OCI-M1 (cell line): Measurements from ENCODE around the gene LIPT1.

Experiments
- DNase-seq: peaks from one replicate; lab custom pipeline; 2025; lab: John Stamatoyannopoulos, UW

Gene LIPT1

GRCh38 chr2:99154643-99155536 is at the start of gene LIPT1, which contains the start of gene TSGA10:
Gene LIPT1, plus strand, starts transcription at chr2:99154967. Its CDS starts 6,991 bp downstream, at chr2:99161958.
Gene TSGA10, minus strand, starts transcription at chr2:99154942. Its CDS starts 45,503 bp downstream, at chr2:99109439.
- DNase-seq: peak; percentile 90

DNA sequence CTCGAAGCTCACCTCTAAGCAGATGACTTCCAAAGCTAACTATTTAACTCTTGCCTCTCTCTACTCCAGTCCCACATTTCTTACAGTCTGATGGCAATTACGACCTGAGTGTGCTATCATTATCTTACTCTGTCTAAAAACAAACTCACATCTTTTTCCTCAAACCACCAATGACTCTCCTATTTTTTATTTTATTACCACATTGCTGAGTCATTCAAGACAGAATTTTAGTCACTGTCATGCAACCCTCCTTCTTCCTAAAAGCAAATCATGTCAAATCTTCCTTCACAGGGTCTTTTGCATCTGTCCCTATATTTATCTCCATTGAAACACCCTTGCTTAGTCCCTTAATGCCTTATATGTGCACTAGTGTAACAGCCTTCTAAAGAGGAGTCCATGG is 47.9 kb upstream of the LIPT1 start:
- peak; percentile 65 for DNase-seq

- DNase-seq: no peak
These were observed 43.5 kb upstream of the LIPT1 start for GRCh38 chr2:99111236-99111635.

DNA sequence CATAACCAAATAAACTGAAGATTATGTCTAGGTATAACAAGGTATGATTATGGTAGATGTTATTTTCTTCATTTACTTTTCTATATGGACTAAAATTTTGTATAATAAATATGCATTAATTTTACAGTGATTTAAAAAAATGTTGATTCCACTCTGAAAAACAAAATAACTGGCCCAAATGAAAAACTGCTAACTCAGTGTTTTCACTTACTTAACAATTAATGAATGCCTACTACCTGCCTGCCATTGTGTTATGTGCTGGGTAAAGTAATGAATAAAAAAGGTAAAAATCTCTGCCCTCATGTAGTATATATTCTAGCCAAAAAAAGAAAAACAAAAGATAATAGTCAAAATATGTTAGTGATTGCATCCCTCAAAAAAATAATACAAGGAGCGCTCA is 42.8 kb upstream of the LIPT1 start:
- no peak for DNase-seq

DNA sequence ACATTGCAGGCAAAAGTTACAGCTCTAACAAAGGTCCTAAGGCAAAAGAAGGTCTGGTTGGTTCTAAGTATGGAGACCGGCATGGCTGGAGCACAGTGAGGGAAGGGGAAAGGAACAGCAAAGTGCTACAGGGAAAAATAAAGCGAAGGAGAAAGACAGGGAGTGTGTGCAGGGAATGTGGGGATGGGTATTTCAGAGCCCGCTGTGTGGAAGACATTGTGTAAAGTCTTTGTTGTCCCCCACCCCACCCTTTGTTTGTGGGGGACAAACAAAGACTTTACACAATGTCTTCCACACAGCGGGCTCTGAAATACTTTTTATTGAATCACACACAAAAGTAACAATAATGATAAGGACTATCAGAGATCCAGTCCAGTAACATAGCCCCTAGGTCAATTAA is 42.1 kb upstream of the LIPT1 start:
- DNase-seq: no peak

DNA sequence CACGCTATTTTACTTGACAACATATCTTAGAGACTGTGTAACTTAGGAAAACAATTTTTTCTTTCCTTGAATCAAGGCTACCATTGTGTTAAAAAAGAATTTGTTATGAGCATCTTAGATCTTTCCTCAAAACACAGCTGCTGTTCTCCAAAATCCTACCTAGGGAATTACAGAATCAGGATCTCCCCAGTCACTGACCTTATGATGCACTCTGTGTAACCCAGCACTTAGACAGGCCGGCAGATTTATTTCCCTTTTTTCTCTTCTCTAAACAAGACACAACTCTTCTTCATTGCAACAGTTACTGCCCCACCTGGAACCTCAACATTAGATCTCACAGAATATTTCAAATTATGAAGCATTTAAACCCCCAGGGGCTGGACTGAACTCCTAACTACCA is 26.8 kb upstream of the LIPT1 start:
- no peak for DNase-seq

GRCh38 chr2:99135044-99135556 is 19.7 kb upstream of the LIPT1 start:
- DNase-seq: peak; percentile 18

- DNase-seq: no peak
These were observed 15.8 kb upstream of the LIPT1 start for GRCh38 chr2:99139003-99139402.

- DNase-seq: no peak
These were observed 14.5 kb upstream of the LIPT1 start for GRCh38 chr2:99140056-99140859.

- DNase-seq: no peak
These were observed 14.0 kb upstream of the LIPT1 start for GRCh38 chr2:99140860-99141109.

DNA sequence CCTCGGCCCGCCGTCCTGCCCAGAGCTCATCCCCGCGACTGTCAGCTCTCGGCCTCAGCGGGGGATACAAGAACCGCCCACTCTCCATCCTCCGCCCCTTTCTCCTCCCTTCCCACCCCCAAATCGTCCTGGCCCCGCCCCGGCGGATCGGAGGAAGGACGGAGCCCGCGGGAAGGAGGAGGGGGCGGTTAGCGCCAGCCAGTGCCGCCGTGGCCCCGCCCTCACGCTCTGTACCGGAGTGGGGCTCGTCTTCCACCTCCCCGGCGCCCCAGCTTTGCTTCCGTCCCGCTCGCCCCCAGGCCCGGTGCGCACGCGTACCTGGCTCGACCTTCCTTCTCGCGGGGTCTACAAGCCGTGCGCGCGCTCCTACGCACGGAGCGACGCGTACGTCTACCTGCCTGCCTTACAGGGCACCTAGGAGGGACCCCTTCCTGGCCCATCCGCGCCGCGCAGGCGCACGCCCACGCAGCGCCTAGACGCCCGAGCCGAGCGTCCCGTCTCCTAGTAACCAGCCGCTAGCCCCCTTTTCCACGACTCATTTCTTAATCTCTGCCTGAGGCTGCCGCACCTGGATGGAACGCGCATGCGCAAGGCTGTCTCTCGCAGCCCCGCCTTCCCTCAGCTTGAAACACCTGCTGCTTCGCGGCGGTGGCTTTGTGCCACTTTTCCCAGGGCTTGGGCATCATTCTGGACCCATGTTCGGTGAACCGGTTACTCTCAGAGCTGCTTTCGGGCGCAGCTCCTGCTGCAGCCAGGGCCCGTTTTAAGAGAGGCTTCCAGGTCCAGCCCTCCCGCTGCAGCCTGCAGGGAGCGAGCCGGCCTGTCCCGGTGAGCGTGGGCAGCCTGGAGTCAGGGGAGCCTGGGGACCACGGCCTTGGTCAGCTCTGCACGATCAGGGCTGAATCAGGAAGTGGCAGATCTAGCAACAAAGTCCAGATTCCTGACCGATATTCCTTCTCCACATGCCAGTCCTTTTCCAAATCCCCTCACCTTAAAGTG is 13.4 kb upstream of the LIPT1 start, which contains the start of gene C2orf15:
Gene C2orf15, plus strand, starts transcription at position 598 of the 999 bp plus-strand sequence. CDS start 8,852 bp downstream, outside the sequence.
- DNase-seq: peak; percentile 85

GRCh38 chr2:99150706-99151105 is 4.1 kb upstream of the LIPT1 start:
- no peak for DNase-seq

GRCh38 chr2:99152199-99152895 is 2.4 kb upstream of the LIPT1 start:
- no peak for DNase-seq

GRCh38 chr2:99153921-99154604 is 704 bp upstream of the LIPT1 start:
- peak; percentile 28 for DNase-seq

- no peak for DNase-seq
These were observed 2.1 kb downstream of the LIPT1 start for GRCh38 chr2:99156891-99157290.

GRCh38 chr2:99158599-99158998 is 3.8 kb downstream of the LIPT1 start:
- DNase-seq: no peak

DNA sequence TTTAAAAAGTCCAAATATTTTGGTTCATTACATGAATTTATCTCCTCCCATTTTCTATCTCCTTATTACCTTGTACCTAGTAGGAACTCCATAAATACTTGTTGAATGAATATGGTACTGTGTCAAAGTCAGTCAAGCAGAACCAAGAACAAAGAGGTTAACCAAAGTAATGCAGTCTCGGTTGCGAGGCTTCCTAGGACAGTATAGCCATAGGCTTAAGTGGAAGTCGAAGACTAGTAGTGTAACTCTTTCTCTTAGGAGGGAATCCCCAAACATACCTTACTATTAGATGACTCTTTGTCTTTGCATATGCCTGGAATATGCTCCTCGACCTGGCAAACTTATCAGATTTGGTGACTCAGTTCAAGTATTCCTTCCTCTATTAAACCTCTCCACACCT is 4.8 kb downstream of the LIPT1 start:
- no peak for DNase-seq

DNA sequence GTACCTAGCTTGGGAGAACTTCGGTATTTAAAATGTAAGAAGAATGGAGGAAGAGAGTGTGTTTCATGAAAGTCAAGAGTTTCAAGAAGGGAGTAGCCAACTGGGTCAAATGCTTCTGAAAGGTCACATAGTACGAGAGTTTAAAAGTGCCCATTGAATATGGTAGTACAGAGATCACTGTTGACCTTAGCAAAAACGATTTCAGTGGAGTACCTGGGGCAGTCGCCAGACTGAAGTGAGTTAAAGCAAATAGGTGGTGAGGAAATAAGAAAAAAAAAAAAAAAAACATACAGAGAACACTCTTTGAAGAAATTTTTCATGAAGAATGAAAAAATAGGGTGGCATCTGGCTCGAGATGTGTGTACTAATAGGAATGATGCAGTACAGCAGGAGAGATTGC is 11.5 kb downstream of the LIPT1 start:
- no peak for DNase-seq

GRCh38 chr2:99169534-99169933 is 14.8 kb downstream of the LIPT1 start:
- no peak for DNase-seq

GRCh38 chr2:99171377-99172140 is 16.8 kb downstream of the LIPT1 start:
- DNase-seq: no peak
